ENCODE results near the gene LTBP4. TPM values are rescaled to one million over a fixed set of nuclear protein-coding genes. Genes with fewer than 3 reads are reported as not detected.
A peak's percentile ranks its signal among the peaks of the same experiment; 100 is the strongest.

Gene LTBP4
- polyA plus RNA-seq, 1 of the 3 experiments (the other 2 are of a cell fraction) = 24.8 TPM

GRCh38 chr19:40640744-40641143 is 39.6 kb downstream of the LTBP4 start:
- Histone ChIP-seq H2AFZ (ENCODE audit: low read depth) (peak overlapping the region; percentile 70; the same call in 1 of the 2 replicates), H3K9ac (no peak overlapping the region), H3K79me2 (ENCODE audit: insufficient read depth) (no peaks in the 10 kb centered on the region), H3K27me3 (ENCODE audit: insufficient read depth) (no peaks in the 10 kb centered on the region), H3K4me2 (no peak overlapping the region; the same call in 1 of the 2 replicates), H3K36me3 (replicated peaks in 1 of 2; ENCODE audit: control insufficient read depth in 1 of 2, insufficient read depth in 2 of 2, low read length in 1 of 2) (no peaks in the 10 kb centered on the region), H3K4me3 (ENCODE audit: low read depth in 2 of 2, low read length in 1 of 2) (no peak overlapping the region), H3K9me3 (no peaks in the 10 kb centered on the region), H4K20me1 (ENCODE audit: insufficient read depth) (no peaks in the 10 kb centered on the region), H3K27ac (ENCODE audit: low read depth in 2 of 2, low read length in 1 of 2) (no peak overlapping the region), H3K9me2 (no peaks in the 10 kb centered on the region), H3F3A (replicated peaks; ENCODE audit: insufficient read depth) (peaks cover 5% of the 10 kb centered on the region), H3K4me1 (ENCODE audit: control insufficient read depth in 1 of 2, insufficient read depth in 2 of 2, low read depth in 1 of 2, low read length in 1 of 2) (peaks cover 0 to 3% of the 10 kb centered on the region in 2 experiments; a peak in 2 of 4 replicates)
- TF ChIP-seq RXRA (IDR thresholded peaks at IDR 0.05; ENCODE audit: borderline replicate concordance, low read depth) = no peak
- TF ChIP-seq, protein P1, sequence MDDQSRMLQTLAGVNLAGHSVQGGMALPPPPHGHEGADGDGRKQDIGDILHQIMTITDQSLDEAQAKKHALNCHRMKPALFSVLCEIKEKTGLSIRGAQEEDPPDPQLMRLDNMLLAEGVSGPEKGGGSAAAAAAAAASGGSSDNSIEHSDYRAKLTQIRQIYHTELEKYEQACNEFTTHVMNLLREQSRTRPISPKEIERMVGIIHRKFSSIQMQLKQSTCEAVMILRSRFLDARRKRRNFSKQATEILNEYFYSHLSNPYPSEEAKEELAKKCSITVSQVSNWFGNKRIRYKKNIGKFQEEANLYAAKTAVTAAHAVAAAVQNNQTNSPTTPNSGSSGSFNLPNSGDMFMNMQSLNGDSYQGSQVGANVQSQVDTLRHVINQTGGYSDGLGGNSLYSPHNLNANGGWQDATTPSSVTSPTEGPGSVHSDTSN (IDR thresholded peaks at IDR 0.05) = no peak
- no peak for TF ChIP-seq EZH2phosphoT487 (IDR thresholded peaks at IDR 0.05; ENCODE audit: borderline replicate concordance, low read depth)
- no peak for TF ChIP-seq NFIC (IDR thresholded peaks at IDR 0.05; ENCODE audit: borderline replicate concordance)
- no peak for TF ChIP-seq FOXM1 (IDR thresholded peaks at IDR 0.05; ENCODE audit: low read depth)
- no peak for TF ChIP-seq USF1 (IDR thresholded peaks at IDR 0.05; ENCODE audit: borderline replicate concordance, low read depth)
- ChIA-PET CTCF (interaction anchor here (1.0 kb wide), 1 partner anchor 23 kb away, joined by 3 read pairs; no protein-coding TSS in a partner anchor), POLR2A (no interaction called here)
- DNase-seq = no peak
- 76% methylated on average over 5 of the region's 5 CpGs for WGBS (ENCODE audit: low lambda C conversion rate)

DNA sequence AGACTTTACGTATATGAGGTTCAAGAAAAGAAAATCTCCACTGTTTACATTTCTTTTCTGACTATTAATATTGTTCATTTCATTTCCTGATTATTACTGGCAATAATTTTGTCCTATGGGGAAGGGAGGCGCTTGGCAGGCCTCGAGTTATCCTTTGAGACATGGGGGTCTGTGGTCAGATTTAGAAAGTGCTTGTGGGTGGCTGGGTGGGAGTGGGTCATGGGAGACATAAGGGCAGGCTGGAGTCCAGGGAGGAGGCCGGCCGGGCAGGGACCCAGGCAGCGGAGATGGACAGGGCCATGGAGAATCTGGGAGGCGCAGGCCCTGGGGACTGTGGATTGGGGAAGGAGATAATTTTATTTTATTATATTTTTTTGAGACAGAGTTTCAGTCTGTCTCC is 40.1 kb downstream of the LTBP4 start:
- Histone ChIP-seq H3K4me1 (ENCODE audit: control insufficient read depth in 1 of 2, insufficient read depth in 2 of 2, low read depth in 1 of 2, low read length in 1 of 2) (peaks cover 0 to 4% of the 10 kb centered on the region in 2 experiments; a peak in 2 of 4 replicates), H3K27ac (ENCODE audit: low read depth in 2 of 2, low read length in 1 of 2) (no peak overlapping the region), H3K4me2 (no peak overlapping the region), H3K79me2 (ENCODE audit: insufficient read depth) (no peaks in the 10 kb centered on the region), H3K9me3 (no peaks in the 10 kb centered on the region), H3F3A (replicated peaks; ENCODE audit: insufficient read depth) (peaks cover 9% of the 10 kb centered on the region), H3K4me3 (ENCODE audit: low read depth in 2 of 2, low read length in 1 of 2) (no peak overlapping the region), H3K9ac (no peak overlapping the region), H4K20me1 (ENCODE audit: insufficient read depth) (no peaks in the 10 kb centered on the region), H2AFZ (ENCODE audit: low read depth) (peak overlapping the region; percentile 70; the same call in 1 of the 2 replicates), H3K27me3 (ENCODE audit: insufficient read depth) (no peaks in the 10 kb centered on the region), H3K9me2 (no peaks in the 10 kb centered on the region), H3K36me3 (replicated peaks in 1 of 2; ENCODE audit: control insufficient read depth in 1 of 2, insufficient read depth in 2 of 2, low read length in 1 of 2) (no peaks in the 10 kb centered on the region)
- no peak for DNase-seq
- WGBS (ENCODE audit: low lambda C conversion rate) = 91% methylated on average over 7 of the region's 7 CpGs
- ChIA-PET POLR2A (no interaction called here), CTCF (interaction anchor here (1.0 kb wide), 1 partner anchor 22 kb away, joined by 3 read pairs; no protein-coding TSS in a partner anchor)
- TF ChIP-seq FOXM1 (IDR thresholded peaks at IDR 0.05; ENCODE audit: low read depth) (no peak), JUND (IDR thresholded peaks at IDR 0.05) (no peak), FOXJ3 (CRISPR knock-in tag; IDR thresholded peaks at IDR 0.05) (no peak), MAX (IDR thresholded peaks at IDR 0.05; ENCODE audit: low read depth) (no peak), TCF12 (IDR thresholded peaks at IDR 0.05) (no peak), MEF2A (IDR thresholded peaks at IDR 0.05; ENCODE audit: borderline replicate concordance, low read depth) (no peak), TEAD4 (IDR thresholded peaks at IDR 0.05; ENCODE audit: borderline replicate concordance, insufficient read depth) (no peak), IRF3 (IDR thresholded peaks at IDR 0.05; ENCODE audit: low read depth, low read length) (no peak), USF1 (IDR thresholded peaks at IDR 0.05; ENCODE audit: borderline replicate concordance, low read depth) (no peak), YY1 (IDR thresholded peaks at IDR 0.05; ENCODE audit: low read depth) (no peak), GATA2 (CRISPR knock-in tag; IDR thresholded peaks at IDR 0.05) (no peak)
- TF ChIP-seq, protein P1 (IDR thresholded peaks at IDR 0.05) = no peak
- TF ChIP-seq, protein P2, sequence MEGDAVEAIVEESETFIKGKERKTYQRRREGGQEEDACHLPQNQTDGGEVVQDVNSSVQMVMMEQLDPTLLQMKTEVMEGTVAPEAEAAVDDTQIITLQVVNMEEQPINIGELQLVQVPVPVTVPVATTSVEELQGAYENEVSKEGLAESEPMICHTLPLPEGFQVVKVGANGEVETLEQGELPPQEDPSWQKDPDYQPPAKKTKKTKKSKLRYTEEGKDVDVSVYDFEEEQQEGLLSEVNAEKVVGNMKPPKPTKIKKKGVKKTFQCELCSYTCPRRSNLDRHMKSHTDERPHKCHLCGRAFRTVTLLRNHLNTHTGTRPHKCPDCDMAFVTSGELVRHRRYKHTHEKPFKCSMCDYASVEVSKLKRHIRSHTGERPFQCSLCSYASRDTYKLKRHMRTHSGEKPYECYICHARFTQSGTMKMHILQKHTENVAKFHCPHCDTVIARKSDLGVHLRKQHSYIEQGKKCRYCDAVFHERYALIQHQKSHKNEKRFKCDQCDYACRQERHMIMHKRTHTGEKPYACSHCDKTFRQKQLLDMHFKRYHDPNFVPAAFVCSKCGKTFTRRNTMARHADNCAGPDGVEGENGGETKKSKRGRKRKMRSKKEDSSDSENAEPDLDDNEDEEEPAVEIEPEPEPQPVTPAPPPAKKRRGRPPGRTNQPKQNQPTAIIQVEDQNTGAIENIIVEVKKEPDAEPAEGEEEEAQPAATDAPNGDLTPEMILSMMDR (IDR thresholded peaks at IDR 0.05) = no peak
